HL-60/S4 treated with retinoic acid at 250 ng/mL for 4 days and 3 days (cell line): Measurements from ENCODE around the gene MDH2.
"Not testable (repeated sequence)": the region's sequence is repeated elsewhere in the genome, so short reads cannot be mapped to it uniquely, and the experiment has no call there.

Experiments used
- in situ Hi-C: fragments of 300-500 bp; cut with MboI; formaldehyde crosslinking; loops from 2 replicates; pipeline ENCODE4 v1.7.0; 2022; ENCODE audit warnings: low sequenced_read_pairs

Gene MDH2

GRCh38 chr7:76106893-76107292 lies 59.0 kb downstream of the MDH2 start:
- in situ Hi-C loops = no loop called here

- in situ Hi-C loops = no loop called here
Measured at GRCh38 chr7:76108540-76109233, 60.8 kb downstream of the MDH2 start.

GRCh38 chr7:76113042-76113630 lies 65.2 kb downstream of the MDH2 start:
- in situ Hi-C loops = not testable (repeated sequence)

GRCh38 chr7:76114742-76115141 lies 66.8 kb downstream of the MDH2 start:
- in situ Hi-C loops = not testable (repeated sequence)
